Measurements from ENCODE around the gene BEGAIN.

DNA sequence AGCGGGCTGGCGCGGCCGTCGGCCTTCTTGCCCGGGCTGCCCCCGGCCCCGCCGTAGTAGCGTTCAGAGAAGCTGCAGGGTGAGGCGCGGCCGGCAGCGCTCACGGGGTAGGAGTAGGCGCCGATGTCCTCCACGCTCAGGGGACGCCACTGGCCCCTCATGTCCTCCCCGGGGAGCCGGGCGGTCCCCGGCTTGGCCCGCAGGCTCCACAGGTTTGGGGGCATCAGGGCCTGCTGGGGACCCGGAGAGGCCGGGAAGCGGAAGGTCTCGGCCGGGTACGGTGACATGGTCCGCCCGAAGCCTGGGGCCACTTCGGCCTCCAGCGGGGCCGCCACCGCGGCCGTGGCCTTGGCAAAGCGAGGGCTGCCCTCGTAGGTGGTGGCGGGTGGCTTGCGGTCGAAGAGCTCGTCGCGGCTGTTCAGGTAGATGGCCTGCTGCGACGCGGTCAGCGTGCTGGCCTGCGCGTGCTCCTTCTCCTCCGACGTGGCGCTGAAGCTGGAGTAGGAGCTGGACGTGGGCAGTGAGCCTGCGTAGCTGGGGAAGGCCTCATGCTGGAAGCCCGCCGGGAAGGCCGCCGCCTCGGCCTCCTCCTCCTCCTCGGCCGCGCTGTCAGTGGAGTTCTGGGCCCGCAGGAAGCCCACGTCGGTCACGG is 48.7 kb downstream of the BEGAIN start:
- TF ChIP-seq RFX5 (IDR thresholded peaks at IDR 0.05; ENCODE audit: borderline replicate concordance, low read depth, low read length) (no peak), CBX8 (IDR thresholded peaks at IDR 0.05; ENCODE audit: borderline replicate concordance, low read depth, low read length) (no peak), ASH2L (IDR thresholded peaks at IDR 0.05; ENCODE audit: low read length) (no peak)

Data from H1 (cell line).